ENCODE data around the gene JARID2. TPM values are rescaled to one million over a fixed set of nuclear protein-coding genes. Genes with fewer than 3 reads are reported as not detected.

Gene JARID2
- total and polyA plus RNA-seq, 2 of the 13 experiments (the other 11 are each of a cell fraction or from before 2014, with no cell fraction given): 7.5 to 10.3 TPM

- TF ChIP-seq CTCF (CRISPR knock-in tag; IDR thresholded peaks at IDR 0.05): peak; percentile 32; the same call in 1 of the 2 replicates
- no peak for TF ChIP-seq ZNF547 (CRISPR knock-in tag; IDR thresholded peaks at IDR 0.05)
- TF ChIP-seq HNRNPLL (IDR thresholded peaks at IDR 0.05; ENCODE audit: low read depth, low read length, poor library complexity, severe bottlenecking): peak; percentile 55
- TF ChIP-seq ZBTB7A (CRISPR knock-in tag; IDR thresholded peaks at IDR 0.05): peak; percentile 61; the same call in 1 of the 2 replicates
- no peak for TF ChIP-seq ZNF747 (CRISPR knock-in tag; IDR thresholded peaks at IDR 0.05; ENCODE audit: borderline replicate concordance)
- 0 out of 2 replicates have a peak, but pooled peaks have one; percentile 43 for TF ChIP-seq ZFP82 (CRISPR knock-in tag; IDR thresholded peaks at IDR 0.05; ENCODE audit: borderline replicate concordance)
- peak; percentile 26; the same call in 1 of the 2 replicates for TF ChIP-seq ZBTB14 (CRISPR knock-in tag; IDR thresholded peaks at IDR 0.05)
- no peak for TF ChIP-seq ZNF138 (CRISPR knock-in tag; IDR thresholded peaks at IDR 0.05; ENCODE audit: low read depth)
- 0 out of 2 replicates have a peak, but pooled peaks have one; percentile 7 for TF ChIP-seq ZFX (CRISPR knock-in tag; IDR thresholded peaks at IDR 0.05; ENCODE audit: low read depth)
Measured at GRCh38 chr6:15247500-15248450, 1.9 kb downstream of the JARID2 start (continued).

Data from HepG2 (cell line).